GM12878 (cell line): ENCODE data around the gene RNASE13.

ENCODE experiments used
- CBX5 ChIP-seq: sonication (generic); IDR thresholded peaks from 2 replicates; pipeline ENCODE4 v1.6.1; 2016; ENCODE audit warnings: low read depth, moderate library complexity, mild to moderate bottlenecking, inconsistent platforms
- CTCF ChIP-seq, 3 experiments: IDR thresholded peaks in 2 of 3; conservative IDR thresholded peaks in 1 of 3; 2 replicates each; pipeline ENCODE4 v1.5.1; 2011; ENCODE audit warnings: low read depth in 3 of 3, low read length in 3 of 3, mild to moderate bottlenecking in 3 of 3, control low read depth in 2 of 3, moderate library complexity in 2 of 3, inconsistent platforms in 1 of 3, mixed read lengths in 1 of 3; ENCODE audit not compliant: control insufficient read depth in 2 of 3, insufficient read depth in 1 of 3; ENCODE audit errors: extremely low read depth in 1 of 3
- FOXM1 ChIP-seq: IDR thresholded peaks from 2 replicates; pipeline ENCODE4 v1.6.1; 2012; ENCODE audit warnings: low read depth, mild to moderate bottlenecking, inconsistent platforms, low read length, moderate library complexity
- HCFC1 ChIP-seq: fragments of 150-350 bp; IDR thresholded peaks from 2 replicates; pipeline ENCODE4 v1.6.1; 2014; ENCODE audit warnings: low read length
- NBN ChIP-seq: fragments of 450-650 bp; IDR thresholded peaks from 2 replicates; pipeline ENCODE4 v1.6.1; 2016
- POLR2A ChIP-seq: IDR thresholded peaks from 2 replicates; pipeline ENCODE4 v1.6.1; 2011; ENCODE audit warnings: low read depth, mild to moderate bottlenecking, low read length
- PRDM15 ChIP-seq: fragments of 450-650 bp; formaldehyde crosslinking; IDR thresholded peaks from 2 replicates; pipeline ENCODE4 v1.4.0; 2020; ENCODE audit warnings: mild to moderate bottlenecking, moderate library complexity
- RFX5 ChIP-seq: IDR thresholded peaks from 2 replicates; pipeline ENCODE4 v1.6.1; 2011; ENCODE audit warnings: low read depth, low read length, improper control_type of control experiment
- SIN3A ChIP-seq: IDR thresholded peaks from 2 replicates; pipeline ENCODE4 v1.6.1; 2012; ENCODE audit warnings: low read depth, low read length, improper control_type of control experiment
- TAF1 ChIP-seq: IDR thresholded peaks from 2 replicates; pipeline ENCODE4 v1.6.1; 2011; ENCODE audit warnings: mild to moderate bottlenecking, low read depth, low read length, borderline replicate concordance

- TF ChIP-seq FOXM1 = no peak
- no peak for TF ChIP-seq NBN
- no peak for TF ChIP-seq CTCF (IDR thresholded peaks at IDR 0.05 in 2 of 3, conservative IDR thresholded peaks at IDR 0.05 in 1 of 3; ENCODE audit: control insufficient read depth in 2 of 3, extremely low read depth in 1 of 3, insufficient read depth in 1 of 3, low read depth in 3 of 3, low read length in 3 of 3)
- TF ChIP-seq POLR2A = no peak
- no peak for TF ChIP-seq RFX5
- TF ChIP-seq PRDM15 (CRISPR knock-in tag) = no peak
- no peak for TF ChIP-seq SIN3A
- TF ChIP-seq TAF1 = no peak
- no peak for TF ChIP-seq HCFC1
- no peak for TF ChIP-seq CBX5
Measured at GRCh38 chr14:21018781-21019180, 15.8 kb downstream of the RNASE13 start.
